ENCODE measurements around the gene JDP2. TPM values are rescaled to one million over a fixed set of nuclear protein-coding genes. Genes with fewer than 3 reads are reported as not detected.

Gene JDP2
- total RNA-seq, 1 donor from 2014 or later: 44.4 TPM

- TF ChIP-seq CTCF (IDR thresholded peaks at IDR 0.05; ENCODE audit: unreplicated experiment): no peak
- Mint-ChIP-seq H3K27me3 (ENCODE audit: low read depth) (no peaks in the 10 kb centered on the region), H3K36me3 (no peaks in the 10 kb centered on the region), H3K4me3 (no peak overlapping the region), H3K9me3 (peaks cover 15% of the 10 kb centered on the region), H3K27ac (no peak overlapping the region), H3K4me1 (peaks cover 28% of the 10 kb centered on the region)
- DNase-seq (ENCODE audit: low spot score in 2 of 2, unreplicated experiment in 2 of 2): no peak
Observed at GRCh38 chr14:75402867-75403413, 24.9 kb upstream of the JDP2 start.

GRCh38 chr14:75404847-75405246, 23.0 kb upstream of the JDP2 start:
- no peak for DNase-seq (ENCODE audit: low spot score in 2 of 2, unreplicated experiment in 2 of 2)
- Mint-ChIP-seq H3K27ac (no peak overlapping the region), H3K36me3 (no peaks in the 10 kb centered on the region), H3K4me1 (peaks cover 27% of the 10 kb centered on the region), H3K4me3 (no peak overlapping the region), H3K27me3 (ENCODE audit: low read depth) (no peaks in the 10 kb centered on the region), H3K9me3 (no peaks in the 10 kb centered on the region)
- no peak for TF ChIP-seq CTCF (IDR thresholded peaks at IDR 0.05; ENCODE audit: unreplicated experiment)

GRCh38 chr14:75406102-75406501, 21.7 kb upstream of the JDP2 start:
- no peak for TF ChIP-seq CTCF (IDR thresholded peaks at IDR 0.05; ENCODE audit: unreplicated experiment)
- no peak for DNase-seq (ENCODE audit: low spot score in 2 of 2, unreplicated experiment in 2 of 2)
- Mint-ChIP-seq H3K9me3 (no peaks in the 10 kb centered on the region), H3K4me1 (peaks cover 23% of the 10 kb centered on the region), H3K36me3 (no peaks in the 10 kb centered on the region), H3K4me3 (no peak overlapping the region), H3K27ac (no peak overlapping the region), H3K27me3 (ENCODE audit: low read depth) (no peaks in the 10 kb centered on the region)

- Mint-ChIP-seq H3K9me3 (no peaks in the 10 kb centered on the region), H3K4me1 (peaks cover 18% of the 10 kb centered on the region), H3K4me3 (no peak overlapping the region), H3K27me3 (ENCODE audit: low read depth) (no peaks in the 10 kb centered on the region), H3K36me3 (no peaks in the 10 kb centered on the region), H3K27ac (no peak overlapping the region)
- no peak for DNase-seq (ENCODE audit: low spot score in 2 of 2, unreplicated experiment in 2 of 2)
- no peak for TF ChIP-seq CTCF (IDR thresholded peaks at IDR 0.05; ENCODE audit: unreplicated experiment)
Observed at GRCh38 chr14:75406856-75407255, 21.0 kb upstream of the JDP2 start.

- H3K9me3 Mint-ChIP-seq: peaks cover 6% of the 10 kb centered on the region
- H3K4me3 Mint-ChIP-seq: no peak overlapping the region
- H3K27ac Mint-ChIP-seq: no peak overlapping the region
Observed at GRCh38 chr14:75409316-75410205, 18.3 kb upstream of the JDP2 start.

More at GRCh38 chr14:75409316-75410205, 18.3 kb upstream of the JDP2 start:
- Mint-ChIP-seq H3K36me3 (no peaks in the 10 kb centered on the region), H3K4me1 (peaks cover 13% of the 10 kb centered on the region), H3K27me3 (ENCODE audit: low read depth) (no peaks in the 10 kb centered on the region)
- no peak for DNase-seq (ENCODE audit: low spot score in 2 of 2, unreplicated experiment in 2 of 2)
- TF ChIP-seq CTCF (IDR thresholded peaks at IDR 0.05; ENCODE audit: unreplicated experiment): no peak

All from mesothelial cell of epicardium (in vitro differentiated cells).